BJ (cell line): Measurements from ENCODE around the gene SPG7. TPM values are rescaled to one million over a fixed set of nuclear protein-coding genes. Genes with fewer than 3 reads are reported as not detected.

Experiments used
- CTCF ChIA-PET: fragments of 350-600 bp; formaldehyde crosslinking; extraction: SDS; loops from one replicate; lab custom pipeline; 2021; ENCODE audit warnings: antibody characterized with exemption, inconsistent platforms; lab: Yijun Ruan, JAX
- POLR2A ChIA-PET: fragments of 300-600 bp; sonication (Branson Sonifier 250); formaldehyde crosslinking; extraction: SDS; loops from one replicate; lab custom pipeline; 2021; ENCODE audit warnings: antibody characterized with exemption; lab: Charles Lee
- DNase-seq: peaks from one replicate; pipeline ENCODE4 v3.0.0-alpha.2; 2011; ENCODE audit warnings: low read depth
- H3K27me3 ChIP-seq: 2 replicates; pipeline ENCODE4 v1.6.0; 2011; ENCODE audit warnings: low read length; ENCODE audit not compliant: control insufficient read depth, insufficient read depth
- H3K36me3 ChIP-seq: 2 replicates; pipeline ENCODE4 v1.5.1; 2011; ENCODE audit warnings: low read length; ENCODE audit not compliant: control insufficient read depth, insufficient read depth
- H3K4me3 ChIP-seq: 2 replicates; pipeline ENCODE4 v1.5.1; 2011; ENCODE audit warnings: low read depth, mild to moderate bottlenecking, control low read depth, low read length
- polyA plus RNA-seq: library from polyadenylated mRNA; depleted of rRNA; stranded (reverse); fragments of >200 nt; gene quantifications from 2 replicates; pipeline ENCODE4 v1.2.3, GENCODE V29; 2011
- TF ChIP-seq, protein P1 (sequence below): IDR thresholded peaks from 2 replicates; pipeline ENCODE4 v1.5.1; 2011; ENCODE audit warnings: low read depth, mild to moderate bottlenecking, control low read depth, inconsistent platforms, low read length, moderate library complexity; ENCODE audit not compliant: insufficient read depth

Gene SPG7
- polyA plus RNA-seq, 1 experiment = 45.0 TPM

DNA sequence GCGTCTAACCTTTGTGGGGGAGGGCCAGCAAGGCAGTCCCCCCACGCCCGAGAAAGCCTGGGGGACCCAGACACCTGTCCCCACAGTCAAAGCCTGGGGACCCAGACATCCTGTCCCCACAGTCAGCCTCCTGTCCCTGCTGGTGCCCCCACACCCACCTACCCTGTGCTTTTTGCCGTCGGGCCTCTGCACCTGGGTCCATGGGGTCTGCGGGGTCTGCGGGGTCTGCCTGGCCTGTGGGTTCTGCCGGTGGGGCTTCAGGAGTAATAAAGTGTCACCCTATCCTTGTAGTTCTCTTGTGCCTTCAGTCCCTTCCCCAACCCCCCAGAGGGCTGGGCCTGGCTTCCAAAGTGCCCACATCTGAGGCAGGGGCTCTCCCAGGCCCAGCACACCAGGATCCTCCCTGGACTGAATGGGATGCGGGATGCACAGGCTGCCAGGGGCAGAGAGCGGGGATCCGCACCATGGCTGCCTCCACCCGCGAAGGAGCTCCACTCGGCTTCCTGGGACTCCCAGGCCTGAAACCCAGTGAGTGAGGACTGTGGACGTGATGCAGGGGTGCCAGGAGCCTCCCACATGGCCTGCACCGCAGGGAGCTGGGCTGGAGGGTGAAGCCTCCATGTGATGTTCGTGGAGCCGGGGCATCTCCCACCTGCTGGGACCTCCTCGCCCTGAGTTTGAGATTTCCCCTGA is 88.9 kb downstream of the SPG7 start:
- ChIA-PET CTCF (no interaction called here), POLR2A (no interaction called here)
- Histone ChIP-seq H3K27me3 (no peaks in the 10 kb centered on the region), H3K36me3 (no peaks in the 10 kb centered on the region), H3K4me3 (no peak overlapping the region)
- no peak for DNase-seq
- TF ChIP-seq, protein P1, sequence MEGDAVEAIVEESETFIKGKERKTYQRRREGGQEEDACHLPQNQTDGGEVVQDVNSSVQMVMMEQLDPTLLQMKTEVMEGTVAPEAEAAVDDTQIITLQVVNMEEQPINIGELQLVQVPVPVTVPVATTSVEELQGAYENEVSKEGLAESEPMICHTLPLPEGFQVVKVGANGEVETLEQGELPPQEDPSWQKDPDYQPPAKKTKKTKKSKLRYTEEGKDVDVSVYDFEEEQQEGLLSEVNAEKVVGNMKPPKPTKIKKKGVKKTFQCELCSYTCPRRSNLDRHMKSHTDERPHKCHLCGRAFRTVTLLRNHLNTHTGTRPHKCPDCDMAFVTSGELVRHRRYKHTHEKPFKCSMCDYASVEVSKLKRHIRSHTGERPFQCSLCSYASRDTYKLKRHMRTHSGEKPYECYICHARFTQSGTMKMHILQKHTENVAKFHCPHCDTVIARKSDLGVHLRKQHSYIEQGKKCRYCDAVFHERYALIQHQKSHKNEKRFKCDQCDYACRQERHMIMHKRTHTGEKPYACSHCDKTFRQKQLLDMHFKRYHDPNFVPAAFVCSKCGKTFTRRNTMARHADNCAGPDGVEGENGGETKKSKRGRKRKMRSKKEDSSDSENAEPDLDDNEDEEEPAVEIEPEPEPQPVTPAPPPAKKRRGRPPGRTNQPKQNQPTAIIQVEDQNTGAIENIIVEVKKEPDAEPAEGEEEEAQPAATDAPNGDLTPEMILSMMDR = no peak

GRCh38 chr16:89598199-89598598 is 90.0 kb downstream of the SPG7 start:
- no peak for DNase-seq
- ChIA-PET POLR2A (no interaction called here), CTCF (no interaction called here)
- TF ChIP-seq, protein P1 = no peak
- Histone ChIP-seq H3K36me3 (no peaks in the 10 kb centered on the region), H3K4me3 (no peak overlapping the region), H3K27me3 (no peaks in the 10 kb centered on the region)

- POLR2A ChIA-PET = no interaction called here
- Histone ChIP-seq H3K4me3 (no peak overlapping the region), H3K36me3 (no peaks in the 10 kb centered on the region), H3K27me3 (no peaks in the 10 kb centered on the region)
- TF ChIP-seq, protein P1 = peak; percentile 35; the same call in 1 of the 2 replicates
- CTCF ChIA-PET = interaction anchor here (0.7 to 1.1 kb wide), 3 partner anchors 8 to 23 kb away, joined by 3 read pairs; no protein-coding TSS in a partner anchor
- DNase-seq = no peak
These were observed 91.3 kb downstream of the SPG7 start for GRCh38 chr16:89599451-89599858.

- no peaks in the 10 kb centered on the region for H3K27me3 ChIP-seq
- POLR2A ChIA-PET = no interaction called here
- DNase-seq = no peak
- no peaks in the 10 kb centered on the region for H3K36me3 ChIP-seq
- TF ChIP-seq, protein P1 = no peak
- CTCF ChIA-PET = interaction anchor here (0.7 to 3.3 kb wide), 5 partner anchors 8 to 41 kb away, joined by 3 to 33 read pairs (median 3); no protein-coding TSS in a partner anchor
- H3K4me3 ChIP-seq = no peak overlapping the region
These were observed 91.7 kb downstream of the SPG7 start for GRCh38 chr16:89599902-89600301.

DNA sequence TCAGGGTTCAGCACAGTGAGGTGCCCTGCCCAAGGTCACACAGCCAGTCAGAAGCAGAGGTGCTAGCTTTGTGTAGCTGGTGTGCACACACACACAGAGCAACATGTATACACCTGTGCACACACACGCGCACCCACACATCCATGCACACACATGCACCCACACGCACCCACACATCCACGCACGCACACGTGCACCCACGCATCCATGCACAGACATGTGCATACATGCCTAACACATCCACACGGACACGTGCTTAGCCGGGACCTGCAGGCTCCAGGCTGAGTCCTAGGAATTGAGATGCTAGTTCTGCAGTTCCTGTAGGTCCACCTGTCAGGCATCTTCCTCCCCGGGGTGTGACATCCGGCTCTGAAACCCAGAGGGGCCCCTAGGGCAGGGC is 92.2 kb downstream of the SPG7 start:
- Histone ChIP-seq H3K27me3 (no peaks in the 10 kb centered on the region), H3K4me3 (no peak overlapping the region), H3K36me3 (no peaks in the 10 kb centered on the region)
- ChIA-PET POLR2A (no interaction called here), CTCF (interaction anchor here (0.8 to 3.3 kb wide), 5 partner anchors 9 to 40 kb away, joined by 3 to 33 read pairs (median 5); no protein-coding TSS in a partner anchor)
- no peak for DNase-seq
- TF ChIP-seq, protein P1 = no peak
